Measurements from ENCODE around the gene ZSWIM3.

Gene ZSWIM3

DNA sequence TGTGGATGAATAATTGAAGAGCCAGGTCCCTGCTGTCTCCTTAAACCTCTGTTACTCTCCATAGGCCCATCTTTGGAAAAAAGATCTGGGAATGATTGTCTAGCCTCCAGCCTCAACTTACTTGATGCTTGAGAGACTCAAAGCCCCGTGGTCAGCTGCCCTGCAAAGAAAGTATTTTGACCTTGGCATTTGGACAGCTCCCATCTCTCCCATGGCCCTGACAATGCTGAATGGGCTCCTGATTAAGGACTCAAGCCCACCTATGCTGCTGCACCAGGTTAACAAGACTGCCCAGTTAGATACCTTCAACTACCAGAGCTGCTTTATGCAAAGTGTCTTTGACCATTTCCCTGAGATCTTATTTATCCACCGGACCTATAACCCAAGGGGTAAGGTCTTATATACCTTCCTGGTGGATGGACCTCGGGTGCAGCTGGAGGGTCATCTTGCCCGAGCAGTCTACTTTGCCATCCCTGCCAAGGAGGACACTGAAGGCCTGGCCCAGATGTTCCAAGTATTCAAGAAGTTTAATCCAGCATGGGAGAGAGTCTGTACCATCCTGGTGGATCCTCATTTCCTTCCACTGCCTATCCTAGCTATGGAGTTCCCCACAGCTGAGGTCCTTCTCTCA is 25.2 kb downstream of the ZSWIM3 start:
- no peak for DNase-seq
- Histone ChIP-seq H3K27ac (ENCODE audit: low read length) (no peak overlapping the region), H3K9me3 (replicated peaks; ENCODE audit: insufficient read depth, low read length) (no peaks in the 10 kb centered on the region), H2AFZ (ENCODE audit: low read length) (no peak overlapping the region), H3K79me2 (ENCODE audit: low read length) (peaks cover 14% of the 10 kb centered on the region), H3K4me2 (ENCODE audit: low read depth, low read length) (no peak overlapping the region), H3K27me3 (replicated peaks; ENCODE audit: insufficient read depth, low read length) (no peaks in the 10 kb centered on the region), H3K9ac (ENCODE audit: low read length) (no peak overlapping the region), H3K4me3 (ENCODE audit: low read length) (no peak overlapping the region), H3K9me2 (replicated peaks; ENCODE audit: insufficient read depth, low read length) (no peaks in the 10 kb centered on the region), H3K36me3 (replicated peaks; ENCODE audit: insufficient read depth, low read length) (no peaks in the 10 kb centered on the region), H3F3A (ENCODE audit: insufficient read depth, low read length) (no peaks in the 10 kb centered on the region; the same call in 1 of the 2 replicates), H4K20me1 (ENCODE audit: insufficient read depth, low read length) (no peaks in the 10 kb centered on the region), H3K4me1 (ENCODE audit: low read length) (no peaks in the 10 kb centered on the region)
- TF ChIP-seq EZH2 (optimal IDR thresholded peaks at IDR 0.05; ENCODE audit: low read depth, low read length) (no peak), EZH2phosphoT487 (IDR thresholded peaks at IDR 0.05; ENCODE audit: low read length) (no peak)
- TF ChIP-seq, protein P1, sequence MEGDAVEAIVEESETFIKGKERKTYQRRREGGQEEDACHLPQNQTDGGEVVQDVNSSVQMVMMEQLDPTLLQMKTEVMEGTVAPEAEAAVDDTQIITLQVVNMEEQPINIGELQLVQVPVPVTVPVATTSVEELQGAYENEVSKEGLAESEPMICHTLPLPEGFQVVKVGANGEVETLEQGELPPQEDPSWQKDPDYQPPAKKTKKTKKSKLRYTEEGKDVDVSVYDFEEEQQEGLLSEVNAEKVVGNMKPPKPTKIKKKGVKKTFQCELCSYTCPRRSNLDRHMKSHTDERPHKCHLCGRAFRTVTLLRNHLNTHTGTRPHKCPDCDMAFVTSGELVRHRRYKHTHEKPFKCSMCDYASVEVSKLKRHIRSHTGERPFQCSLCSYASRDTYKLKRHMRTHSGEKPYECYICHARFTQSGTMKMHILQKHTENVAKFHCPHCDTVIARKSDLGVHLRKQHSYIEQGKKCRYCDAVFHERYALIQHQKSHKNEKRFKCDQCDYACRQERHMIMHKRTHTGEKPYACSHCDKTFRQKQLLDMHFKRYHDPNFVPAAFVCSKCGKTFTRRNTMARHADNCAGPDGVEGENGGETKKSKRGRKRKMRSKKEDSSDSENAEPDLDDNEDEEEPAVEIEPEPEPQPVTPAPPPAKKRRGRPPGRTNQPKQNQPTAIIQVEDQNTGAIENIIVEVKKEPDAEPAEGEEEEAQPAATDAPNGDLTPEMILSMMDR (IDR thresholded peaks at IDR 0.05; ENCODE audit: low read length), result no peak

DNA sequence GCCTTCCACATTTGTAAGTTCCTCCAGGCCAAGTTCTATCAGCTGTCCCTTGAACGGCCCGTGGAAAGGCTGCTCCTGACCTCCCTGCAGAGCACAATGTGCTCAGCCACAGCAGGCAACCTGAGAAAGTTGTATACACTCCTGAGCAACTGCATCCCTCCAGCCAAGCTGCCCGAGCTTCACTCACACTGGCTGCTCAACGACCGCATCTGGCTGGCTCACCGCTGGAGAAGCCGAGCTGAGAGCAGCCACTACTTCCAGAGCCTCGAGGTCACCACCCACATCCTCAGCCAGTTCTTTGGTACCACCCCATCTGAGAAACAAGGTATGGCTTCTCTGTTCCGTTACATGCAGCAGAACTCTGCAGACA is 25.7 kb downstream of the ZSWIM3 start:
- Histone ChIP-seq H3K9ac (ENCODE audit: low read length) (no peak overlapping the region), H3K79me2 (ENCODE audit: low read length) (peaks cover 14% of the 10 kb centered on the region), H3K4me1 (ENCODE audit: low read length) (no peaks in the 10 kb centered on the region), H3K27me3 (replicated peaks; ENCODE audit: insufficient read depth, low read length) (no peaks in the 10 kb centered on the region), H3K27ac (ENCODE audit: low read length) (no peak overlapping the region), H3F3A (ENCODE audit: insufficient read depth, low read length) (no peaks in the 10 kb centered on the region; the same call in 1 of the 2 replicates), H3K9me2 (replicated peaks; ENCODE audit: insufficient read depth, low read length) (no peaks in the 10 kb centered on the region), H3K4me2 (ENCODE audit: low read depth, low read length) (no peak overlapping the region), H3K36me3 (replicated peaks; ENCODE audit: insufficient read depth, low read length) (no peaks in the 10 kb centered on the region), H3K9me3 (replicated peaks; ENCODE audit: insufficient read depth, low read length) (no peaks in the 10 kb centered on the region), H3K4me3 (ENCODE audit: low read length) (no peak overlapping the region), H2AFZ (ENCODE audit: low read length) (no peak overlapping the region), H4K20me1 (ENCODE audit: insufficient read depth, low read length) (no peaks in the 10 kb centered on the region)
- no peak for TF ChIP-seq EZH2phosphoT487 (IDR thresholded peaks at IDR 0.05; ENCODE audit: low read length)
- TF ChIP-seq, protein P1 (IDR thresholded peaks at IDR 0.05; ENCODE audit: low read length), result no peak
- TF ChIP-seq EZH2 (optimal IDR thresholded peaks at IDR 0.05; ENCODE audit: low read depth, low read length), result no peak
- no peak for DNase-seq

DNA sequence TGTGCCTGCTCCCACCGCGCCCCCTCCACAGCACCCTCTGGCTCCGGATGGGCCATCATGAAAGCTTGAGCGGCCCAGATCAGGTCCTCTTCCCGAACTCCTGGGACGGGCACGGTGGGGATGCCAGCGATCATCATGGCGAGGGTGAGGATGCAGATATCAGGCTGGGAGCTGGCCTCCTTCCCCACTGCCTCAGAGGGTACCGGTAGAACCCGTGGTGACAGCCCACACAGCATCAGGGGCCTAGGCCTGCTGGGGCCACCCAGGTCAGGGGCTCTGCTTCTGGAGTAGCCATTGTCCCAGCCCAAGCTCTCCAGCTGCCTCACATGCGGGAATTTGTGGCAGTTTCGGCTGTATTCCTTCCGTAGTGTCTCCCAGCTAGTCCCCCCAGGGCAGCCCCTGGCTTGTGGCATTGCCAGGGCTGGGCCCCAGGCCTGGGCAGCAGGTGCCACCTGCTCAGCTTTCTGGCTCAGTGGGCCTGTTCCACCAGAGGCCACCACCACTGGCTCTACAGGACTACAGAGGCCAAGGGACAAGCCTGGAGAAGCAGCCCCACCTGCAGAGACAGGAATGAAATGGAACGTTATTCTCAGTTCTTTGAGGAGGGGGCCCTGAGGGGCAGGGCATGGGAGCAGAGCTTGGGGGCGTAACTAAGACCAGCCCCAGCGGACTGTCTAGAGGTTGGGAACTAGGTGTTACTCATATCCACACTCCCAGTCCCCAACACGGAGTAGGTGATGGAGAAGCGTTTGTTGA is 29.4 kb downstream of the ZSWIM3 start:
- Histone ChIP-seq H3K9ac (ENCODE audit: low read length) (no peak overlapping the region), H3F3A (ENCODE audit: insufficient read depth, low read length) (peaks cover 6% of the 10 kb centered on the region; the same call in 1 of the 2 replicates), H4K20me1 (ENCODE audit: insufficient read depth, low read length) (no peaks in the 10 kb centered on the region), H3K4me1 (ENCODE audit: low read length) (no peaks in the 10 kb centered on the region), H3K9me3 (replicated peaks; ENCODE audit: insufficient read depth, low read length) (no peaks in the 10 kb centered on the region), H2AFZ (ENCODE audit: low read length) (no peak overlapping the region), H3K4me2 (ENCODE audit: low read depth, low read length) (no peak overlapping the region), H3K9me2 (replicated peaks; ENCODE audit: insufficient read depth, low read length) (no peaks in the 10 kb centered on the region), H3K79me2 (ENCODE audit: low read length) (peaks cover 14% of the 10 kb centered on the region), H3K4me3 (ENCODE audit: low read length) (no peak overlapping the region), H3K27me3 (replicated peaks; ENCODE audit: insufficient read depth, low read length) (no peaks in the 10 kb centered on the region), H3K27ac (ENCODE audit: low read length) (no peak overlapping the region), H3K36me3 (replicated peaks; ENCODE audit: insufficient read depth, low read length) (no peaks in the 10 kb centered on the region)
- DNase-seq, result no peak
- TF ChIP-seq EZH2phosphoT487 (IDR thresholded peaks at IDR 0.05; ENCODE audit: low read length), result no peak
- no peak for TF ChIP-seq EZH2 (optimal IDR thresholded peaks at IDR 0.05; ENCODE audit: low read depth, low read length)
- TF ChIP-seq, protein P1 (IDR thresholded peaks at IDR 0.05; ENCODE audit: low read length), result no peak
